Muscle of leg (tissue), 11 donors: ENCODE data around the gene DCAF12. TPM values are rescaled to one million over a fixed set of nuclear protein-coding genes. Genes with fewer than 3 reads are reported as not detected.
"Not testable (repeated sequence)": the region's sequence is repeated elsewhere in the genome, so short reads cannot be mapped to it uniquely, and the experiment has no call there.

Experiments used
- DNase-seq: peaks from one replicate; pipeline ENCODE4 v3.0.0; 2013
- H3K27ac ChIP-seq: one replicate; pipeline ENCODE4 v1.5.1; 2013; ENCODE audit warnings: mild to moderate bottlenecking, low read length, control low read depth
- H3K27me3 ChIP-seq: one replicate; pipeline ENCODE4 v1.6.1; 2013; ENCODE audit warnings: low read length; ENCODE audit not compliant: control insufficient read depth, insufficient read depth
- H3K36me3 ChIP-seq: one replicate; pipeline ENCODE4 v1.6.1; 2013; ENCODE audit warnings: low read length; ENCODE audit not compliant: control insufficient read depth, insufficient read depth
- H3K4me1 ChIP-seq: one replicate; pipeline ENCODE4 v1.6.1; 2013; ENCODE audit warnings: low read length; ENCODE audit not compliant: control insufficient read depth, insufficient read depth
- H3K4me3 ChIP-seq: one replicate; pipeline ENCODE4 v1.5.1; 2013; ENCODE audit warnings: low read length, control low read depth
- H3K9me3 ChIP-seq: replicated peaks from 2 replicates; pipeline ENCODE4 v1.6.1; 2013; ENCODE audit warnings: low read depth, low read length; ENCODE audit not compliant: control insufficient read depth
- WGBS: methylation state at CpG from one replicate; pipeline ENCODE4 v1.1.5; 2013; ENCODE audit warnings: missing lambda C conversion rate; ENCODE audit not compliant: insufficient coverage; 5-methylcytosine and 5-hydroxymethylcytosine counted together
- polyA plus RNA-seq, 8 donors: library from polyadenylated mRNA; unstranded; fragments of 120-200 nt; gene quantifications; one replicate each; pipeline versions ENCODE4 v1.2.1 to v1.2.3, GENCODE V29; 2013; ENCODE audit warnings: inconsistent platforms in 1 of 8, low replicate concordance in 1 of 8; ENCODE audit not compliant: insufficient read length in 8 of 8, insufficient read depth in 1 of 8
- total RNA-seq: library from RNA; stranded (reverse); fragments of 120-200 nt; gene quantifications from one replicate; pipeline ENCODE4 v1.2.4, GENCODE V29; 2013

DCAF12 gene
- total and polyA plus RNA-seq, 9 donors: 18.2 to 42.1 (median 35.3) TPM

- peak; percentile 48 for DNase-seq
- Histone ChIP-seq H3K9me3 (no peaks in the 10 kb centered on the region), H3K4me3 (peak overlapping the region; percentile 99), H3K36me3 (peaks cover under 1% of the 10 kb centered on the region), H3K4me1 (peaks cover 14% of the 10 kb centered on the region), H3K27ac (peak overlapping the region; percentile 98), H3K27me3 (no peaks in the 10 kb centered on the region)
- 0% methylated on average over 21 of the region's 29 CpGs for WGBS
Measured at GRCh38 chr9:34047864-34048726, 78.4 kb downstream of the DCAF12 start.

- H3K9me3 ChIP-seq: no peaks in the 10 kb centered on the region
- H3K36me3 ChIP-seq: peaks cover 11% of the 10 kb centered on the region
- WGBS: 90% methylated on average over 2 of the region's 5 CpGs
- peak overlapping the region; percentile 31 for H3K27ac ChIP-seq
- peak; percentile 32 for DNase-seq
- peaks cover 14% of the 10 kb centered on the region for H3K4me1 ChIP-seq
- H3K27me3 ChIP-seq: no peaks in the 10 kb centered on the region
- peak overlapping the region; percentile 99 for H3K4me3 ChIP-seq
Measured at GRCh38 chr9:34046784-34047379, 79.6 kb downstream of the DCAF12 start.

GRCh38 chr9:34045903-34046302 lies 80.6 kb downstream of the DCAF12 start:
- Histone ChIP-seq H3K4me3 (no peak overlapping the region), H3K27ac (no peak overlapping the region), H3K27me3 (no peaks in the 10 kb centered on the region), H3K36me3 (peaks cover 11% of the 10 kb centered on the region), H3K4me1 (peaks cover 14% of the 10 kb centered on the region), H3K9me3 (no peaks in the 10 kb centered on the region)
- DNase-seq: no peak
- 43% methylated on average over 1 of the region's 3 CpGs for WGBS

- not testable (repeated sequence) for H3K9me3 ChIP-seq, H3K4me1 ChIP-seq, H3K27me3 ChIP-seq, H3K4me3 ChIP-seq, H3K27ac ChIP-seq, DNase-seq
- H3K36me3 ChIP-seq: peaks cover 11% of the 10 kb centered on the region
- WGBS: 98% methylated on average over 6 of the region's 10 CpGs
Measured at GRCh38 chr9:34042074-34042473, 84.4 kb downstream of the DCAF12 start.

GRCh38 chr9:34038851-34039250 lies 87.6 kb downstream of the DCAF12 start:
- WGBS: 94% methylated on average over 26 of the region's 37 CpGs
- H3K9me3 ChIP-seq, H3K27ac ChIP-seq, H3K4me3 ChIP-seq, H3K27me3 ChIP-seq, H3K4me1 ChIP-seq, DNase-seq: not testable (repeated sequence)
- peaks cover 11% of the 10 kb centered on the region for H3K36me3 ChIP-seq

GRCh38 chr9:34037626-34038025 lies 88.9 kb downstream of the DCAF12 start:
- no peak for DNase-seq
- no peaks in the 10 kb centered on the region for H3K9me3 ChIP-seq
- no peaks in the 10 kb centered on the region for H3K4me1 ChIP-seq
- no peaks in the 10 kb centered on the region for H3K27me3 ChIP-seq
- peaks cover 7% of the 10 kb centered on the region for H3K36me3 ChIP-seq
- no peak overlapping the region for H3K4me3 ChIP-seq
- no peak overlapping the region for H3K27ac ChIP-seq
- no CpG with 5 or more reads among the region's 2 CpGs for WGBS

GRCh38 chr9:34036625-34037024 lies 89.9 kb downstream of the DCAF12 start:
- no peaks in the 10 kb centered on the region for H3K4me1 ChIP-seq
- 100% methylated on average over 2 of the region's 5 CpGs for WGBS
- peaks cover 2% of the 10 kb centered on the region for H3K36me3 ChIP-seq
- DNase-seq: no peak
- H3K27me3 ChIP-seq: no peaks in the 10 kb centered on the region
- H3K9me3 ChIP-seq: no peaks in the 10 kb centered on the region
- no peak overlapping the region for H3K4me3 ChIP-seq
- no peak overlapping the region for H3K27ac ChIP-seq

Other genes with a start within 250 kb of the DCAF12 start
- gene UBAP2, start 77.8 kb downstream of the DCAF12 start, total RNA-seq: 58.4 TPM
- 10 to 100 TPM; 51.4 to 89.8 (median 66.7) TPM for gene UBAP2, start 77.8 kb downstream of the DCAF12 start, polyA plus RNA-seq
- gene UBAP1, start 52.3 kb upstream of the DCAF12 start, total RNA-seq: 17.9 TPM
- 10 to 100 TPM; 30.2 to 37.4 (median 33.6) TPM for gene UBAP1, start 52.3 kb upstream of the DCAF12 start, polyA plus RNA-seq
- 10.3 TPM for gene KIF24, start 202.6 kb upstream of the DCAF12 start, total RNA-seq
- 10 to 100 TPM in 7 of 8 donors, 1 to 10 TPM in 1; 6.8 to 26.3 (median 19.8) TPM for gene KIF24, start 202.6 kb upstream of the DCAF12 start, polyA plus RNA-seq
- 22.5 TPM for gene NUDT2, start 202.9 kb upstream of the DCAF12 start, total RNA-seq
- 10 to 100 TPM; 22.1 to 31.5 (median 26.9) TPM for gene NUDT2, start 202.9 kb upstream of the DCAF12 start, polyA plus RNA-seq